Body of pancreas (tissue), 4 donors: ENCODE results near the gene SNX32. TPM values are rescaled to one million over a fixed set of nuclear protein-coding genes. Genes with fewer than 3 reads are reported as not detected.

Source experiments
- ATAC-seq: fragments of 150-250 bp; one replicate; pipeline ENCODE4 v1.9.1; 2016
- DNase-seq, 4 donors: peaks; one replicate each; pipeline ENCODE4 v3.0.0-alpha.2; 2019
- H3K27ac ChIP-seq, 4 donors: fragments of 200-600 bp; sonication (generic); 1 replicate in 3 of 4; 2 replicates in 1 of 4; pipeline versions ENCODE4 v1.5.1 to v1.6.1; 2016 to 2019; ENCODE audit warnings: mild to moderate bottlenecking in 1 of 4, mixed read lengths in 1 of 4, moderate library complexity in 1 of 4
- H3K27me3 ChIP-seq, 2 donors: fragments of 200-600 bp; sonication (generic); one replicate each; pipeline ENCODE4 v1.6.0; 2016; ENCODE audit warnings: mild to moderate bottlenecking in 1 of 2
- H3K36me3 ChIP-seq, 2 donors: fragments of 200-600 bp; sonication (generic); replicated peaks in 1 of 2; 2 replicates each; pipeline ENCODE4 v1.5.1; 2016; ENCODE audit warnings: low read depth in 2 of 2; ENCODE audit not compliant: insufficient read depth in 1 of 2
- H3K4me1 ChIP-seq: fragments of 200-600 bp; sonication (generic); one replicate; pipeline ENCODE4 v1.6.0; 2016
- H3K4me3 ChIP-seq, 2 donors: fragments of 200-600 bp; sonication (generic); 1 replicate in 1 of 2; 2 replicates in 1 of 2; pipeline ENCODE4 v1.5.1; 2016 to 2019
- H3K9me3 ChIP-seq, 3 donors: fragments of 200-600 bp; sonication (generic); 1 replicate in 2 of 3; 2 replicates in 1 of 3; pipeline ENCODE4 v1.5.1; 2016
- POLR2A ChIP-seq, 3 donors: fragments of 450-650 bp; IDR thresholded peaks; one replicate each; pipeline ENCODE4 v1.6.1; 2016; ENCODE audit warnings: antibody characterized with exemption in 3 of 3, mild to moderate bottlenecking in 2 of 3
- WGBS, 2 donors: methylation state at CpG; one replicate each; pipeline ENCODE4 v1.1.5; 2017; 5-methylcytosine and 5-hydroxymethylcytosine counted together
- intact Hi-C: fragments of 100-400 bp; cut with DNase I; formaldehyde crosslinking; loops from one replicate; pipeline ENCODE4 v1.15.1; 2023
- total RNA-seq, 2 donors: library from RNA; depleted of rRNA; stranded (reverse); fragments of >200 nt; gene quantifications; one replicate each; pipeline ENCODE4 v1.1.0, GENCODE V29; 2016
- TF ChIP-seq, protein P1 (sequence below), 7 experiments: fragments of 450-650 bp in 4 of 7; fragments of 200-600 bp in 3 of 7; sonication (generic) in 3 of 7; IDR thresholded peaks; one replicate each; pipeline ENCODE4 v1.5.1; 2016 to 2019; ENCODE audit warnings: antibody characterized with exemption in 7 of 7

SNX32 gene
- total RNA-seq, 2 donors from 2014 or later = 0.26 TPM; not detected in 1

GRCh38 chr11:65859095-65859811 is 25.5 kb downstream of the SNX32 start:
- 0% methylated on average over 30 to 39 of the region's 46 CpGs for WGBS, 2 donors
- DNase-seq (peak; percentile 96 to 99 (median 98)), ATAC-seq (peak; percentile 66)
- Histone ChIP-seq H3K4me3 (peak overlapping the region in 1 of 2 donors; percentile 18), H3K36me3 (peaks cover 8 to 27% of the 10 kb centered on the region in 2 donors), H3K9me3 (no peaks in the 10 kb centered on the region), H3K27me3 (no peaks in the 10 kb centered on the region), H3K27ac (peak overlapping the region; percentile 92 to 96 (median 92)), H3K4me1 (peaks cover 51% of the 10 kb centered on the region)
- intact Hi-C loops = no loop called here
- peak; percentile 62 to 86 (median 80) for TF ChIP-seq POLR2A (IDR thresholded peaks at IDR 0.05)
- TF ChIP-seq, protein P1, sequence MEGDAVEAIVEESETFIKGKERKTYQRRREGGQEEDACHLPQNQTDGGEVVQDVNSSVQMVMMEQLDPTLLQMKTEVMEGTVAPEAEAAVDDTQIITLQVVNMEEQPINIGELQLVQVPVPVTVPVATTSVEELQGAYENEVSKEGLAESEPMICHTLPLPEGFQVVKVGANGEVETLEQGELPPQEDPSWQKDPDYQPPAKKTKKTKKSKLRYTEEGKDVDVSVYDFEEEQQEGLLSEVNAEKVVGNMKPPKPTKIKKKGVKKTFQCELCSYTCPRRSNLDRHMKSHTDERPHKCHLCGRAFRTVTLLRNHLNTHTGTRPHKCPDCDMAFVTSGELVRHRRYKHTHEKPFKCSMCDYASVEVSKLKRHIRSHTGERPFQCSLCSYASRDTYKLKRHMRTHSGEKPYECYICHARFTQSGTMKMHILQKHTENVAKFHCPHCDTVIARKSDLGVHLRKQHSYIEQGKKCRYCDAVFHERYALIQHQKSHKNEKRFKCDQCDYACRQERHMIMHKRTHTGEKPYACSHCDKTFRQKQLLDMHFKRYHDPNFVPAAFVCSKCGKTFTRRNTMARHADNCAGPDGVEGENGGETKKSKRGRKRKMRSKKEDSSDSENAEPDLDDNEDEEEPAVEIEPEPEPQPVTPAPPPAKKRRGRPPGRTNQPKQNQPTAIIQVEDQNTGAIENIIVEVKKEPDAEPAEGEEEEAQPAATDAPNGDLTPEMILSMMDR (IDR thresholded peaks at IDR 0.05) = peak in 1 of 7 experiments; percentile 5

- no peaks in the 10 kb centered on the region for H3K27me3 ChIP-seq
- TF ChIP-seq, protein P1 (IDR thresholded peaks at IDR 0.05) = no peak
- peak in 1 of 3 donors; percentile 1 for TF ChIP-seq POLR2A (IDR thresholded peaks at IDR 0.05)
- intact Hi-C loops = no loop called here
- H3K27ac ChIP-seq = peak overlapping the region; percentile 92 to 96 (median 92)
- H3K4me1 ChIP-seq = peaks cover 51% of the 10 kb centered on the region
- DNase-seq (no peak), ATAC-seq (no peak)
- no peak overlapping the region for H3K4me3 ChIP-seq
- H3K36me3 ChIP-seq = peaks cover 7 to 26% of the 10 kb centered on the region in 2 donors
- H3K9me3 ChIP-seq = no peaks in the 10 kb centered on the region
- 1 to 4% methylated on average over 16 of the region's 16 CpGs for WGBS, 2 donors
Observed at GRCh38 chr11:65859812-65860277, 26.1 kb downstream of the SNX32 start.

- ATAC-seq = peak; percentile 70
- H3K4me1 ChIP-seq = peaks cover 47% of the 10 kb centered on the region
- intact Hi-C loops = no loop called here
Observed at GRCh38 chr11:65860278-65861164, 26.8 kb downstream of the SNX32 start, which contains the start of gene MUS81. Gene MUS81, plus strand, starts transcription at chr11:65860433. Its CDS starts 321 bp downstream, at chr11:65860754.

DNA sequence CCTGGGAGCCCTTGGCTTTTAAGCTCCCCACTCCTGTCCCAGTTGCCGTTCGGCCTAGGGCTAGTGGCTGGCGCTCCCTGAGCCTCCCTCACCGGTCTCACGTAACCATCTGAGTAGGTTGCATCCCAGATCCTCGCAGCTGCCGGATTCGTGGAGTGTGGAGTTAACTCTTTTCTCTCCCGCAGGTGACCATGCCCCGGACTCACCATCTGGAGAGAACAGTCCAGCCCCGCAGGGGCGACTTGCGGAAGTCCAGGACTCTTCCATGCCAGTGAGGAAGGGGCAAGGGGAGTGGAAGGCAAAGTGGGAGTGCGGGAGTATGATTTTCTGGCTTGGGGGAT is 27.4 kb downstream of the SNX32 start:
- intact Hi-C loops = no loop called here
- Histone ChIP-seq H3K27ac (peak overlapping the region in 3 of 4 donors; percentile 92 to 93 (median 92)), H3K27me3 (no peaks in the 10 kb centered on the region), H3K4me3 (peak overlapping the region; percentile 71 to 81), H3K36me3 (peaks cover 3 to 19% of the 10 kb centered on the region in 2 donors), H3K9me3 (no peaks in the 10 kb centered on the region), H3K4me1 (peaks cover 41% of the 10 kb centered on the region)
- TF ChIP-seq, protein P1 (IDR thresholded peaks at IDR 0.05) = no peak
- no peak for TF ChIP-seq POLR2A (IDR thresholded peaks at IDR 0.05)
- ATAC-seq (no peak), DNase-seq (peak in 1 of 4 donors; percentile 24)
- WGBS, 2 donors = 4 to 7% methylated on average over 9 to 14 of the region's 14 CpGs

More at GRCh38 chr11:65860278-65861164, 26.8 kb downstream of the SNX32 start, which contains the start of gene MUS81:
- TF ChIP-seq, protein P1 (IDR thresholded peaks at IDR 0.05) = peak; percentile 75 to 97 (median 96)
- TF ChIP-seq POLR2A (IDR thresholded peaks at IDR 0.05) = peak; percentile 38 to 80 (median 69)
- 0% methylated on average over 22 to 77 of the region's 78 CpGs for WGBS, 2 donors
- DNase-seq = peak; percentile 97 to 98 (median 98)
- H3K27me3 ChIP-seq = no peaks in the 10 kb centered on the region
- H3K36me3 ChIP-seq = peaks cover 0 to 21% of the 10 kb centered on the region in 2 donors
- peak within 1 kb of the TSS; percentile 92 to 96 (median 92) for H3K27ac ChIP-seq
- H3K4me3 ChIP-seq = peak within 1 kb of the TSS; percentile 71 to 81
- no peaks in the 10 kb centered on the region for H3K9me3 ChIP-seq
